AG10803 (cell line): ENCODE measurements around the gene WNT9B.
A peak's percentile ranks its signal among the peaks of the same experiment; 100 is the strongest.

Source experiments
- DNase-seq: peaks from one replicate; pipeline ENCODE4 v3.0.0; 2010; ENCODE audit warnings: low read depth
- H3K4me3 ChIP-seq: 2 replicates; pipeline ENCODE4 v1.5.1; 2011; ENCODE audit warnings: mild to moderate bottlenecking, low read length, control low read depth
- TF ChIP-seq, protein P1 (sequence below): conservative IDR thresholded peaks from 2 replicates; pipeline ENCODE4 v1.5.1; 2011; ENCODE audit warnings: mild to moderate bottlenecking, low read length, control low read depth, inconsistent platforms

Gene WNT9B

DNA sequence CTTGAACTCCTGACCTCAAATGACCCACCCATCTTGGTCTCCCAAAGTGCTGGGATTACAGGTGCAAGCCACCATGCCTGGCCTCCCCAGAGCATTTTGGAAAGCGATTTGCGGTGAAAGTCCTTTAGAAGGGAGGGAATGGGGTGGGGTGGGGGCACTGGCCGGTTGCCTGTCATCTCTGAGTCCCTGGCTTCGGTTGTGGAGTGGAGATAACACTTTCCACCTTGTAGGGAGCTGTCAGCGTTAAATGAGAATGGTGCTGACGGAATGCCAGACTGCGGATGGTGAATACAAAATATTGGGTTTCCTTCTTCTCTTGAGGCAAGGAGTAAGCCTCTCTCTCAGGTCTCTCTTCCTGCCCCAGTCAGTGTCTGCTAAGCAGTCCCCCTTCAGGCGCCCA is 27.7 kb upstream of the WNT9B start:
- TF ChIP-seq, protein P1, sequence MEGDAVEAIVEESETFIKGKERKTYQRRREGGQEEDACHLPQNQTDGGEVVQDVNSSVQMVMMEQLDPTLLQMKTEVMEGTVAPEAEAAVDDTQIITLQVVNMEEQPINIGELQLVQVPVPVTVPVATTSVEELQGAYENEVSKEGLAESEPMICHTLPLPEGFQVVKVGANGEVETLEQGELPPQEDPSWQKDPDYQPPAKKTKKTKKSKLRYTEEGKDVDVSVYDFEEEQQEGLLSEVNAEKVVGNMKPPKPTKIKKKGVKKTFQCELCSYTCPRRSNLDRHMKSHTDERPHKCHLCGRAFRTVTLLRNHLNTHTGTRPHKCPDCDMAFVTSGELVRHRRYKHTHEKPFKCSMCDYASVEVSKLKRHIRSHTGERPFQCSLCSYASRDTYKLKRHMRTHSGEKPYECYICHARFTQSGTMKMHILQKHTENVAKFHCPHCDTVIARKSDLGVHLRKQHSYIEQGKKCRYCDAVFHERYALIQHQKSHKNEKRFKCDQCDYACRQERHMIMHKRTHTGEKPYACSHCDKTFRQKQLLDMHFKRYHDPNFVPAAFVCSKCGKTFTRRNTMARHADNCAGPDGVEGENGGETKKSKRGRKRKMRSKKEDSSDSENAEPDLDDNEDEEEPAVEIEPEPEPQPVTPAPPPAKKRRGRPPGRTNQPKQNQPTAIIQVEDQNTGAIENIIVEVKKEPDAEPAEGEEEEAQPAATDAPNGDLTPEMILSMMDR, result no peak
- H3K4me3 ChIP-seq, result no peak overlapping the region
- no peak for DNase-seq

DNA sequence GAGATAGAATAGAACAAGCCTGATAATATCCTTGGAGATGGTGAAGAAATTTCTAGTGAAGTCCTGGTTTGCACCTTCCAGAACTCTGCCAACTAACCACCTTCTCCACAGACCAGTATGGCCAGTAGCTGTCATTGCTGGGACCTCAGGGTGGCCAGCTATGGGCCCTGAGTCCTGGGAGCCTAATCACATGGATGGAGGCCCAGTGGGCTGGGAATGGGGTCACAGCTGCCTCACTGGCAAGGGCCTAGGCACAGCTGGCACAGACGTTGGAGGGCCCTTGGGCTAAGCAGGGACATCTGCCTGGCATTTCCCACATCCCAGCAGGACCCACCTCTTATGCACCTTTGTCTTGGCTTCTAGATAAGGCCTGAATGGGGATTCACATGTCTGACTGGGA is 25.3 kb upstream of the WNT9B start:
- H3K4me3 ChIP-seq, result no peak overlapping the region
- no peak for DNase-seq
- TF ChIP-seq, protein P1, result no peak

DNA sequence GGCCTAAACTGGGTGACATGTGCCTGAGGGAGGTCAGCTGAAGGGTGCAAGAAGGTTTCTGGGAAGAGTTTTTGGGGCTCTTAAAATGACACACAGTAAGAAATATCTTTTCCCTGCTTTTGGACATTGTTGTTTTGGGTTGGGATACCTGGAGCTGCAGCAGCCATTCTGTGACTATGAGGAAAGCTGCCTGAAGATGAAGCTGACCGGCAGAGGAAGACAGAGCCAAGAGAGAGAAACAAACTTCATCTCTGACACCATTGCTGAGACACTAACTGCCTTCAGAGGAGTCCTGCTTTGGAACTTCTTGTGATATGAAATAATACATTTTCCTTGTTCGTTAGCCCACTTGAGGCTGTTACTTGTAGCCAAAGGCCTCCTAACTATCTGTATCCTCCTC is 24.1 kb upstream of the WNT9B start:
- TF ChIP-seq, protein P1, result no peak
- DNase-seq, result no peak
- no peak overlapping the region for H3K4me3 ChIP-seq

DNA sequence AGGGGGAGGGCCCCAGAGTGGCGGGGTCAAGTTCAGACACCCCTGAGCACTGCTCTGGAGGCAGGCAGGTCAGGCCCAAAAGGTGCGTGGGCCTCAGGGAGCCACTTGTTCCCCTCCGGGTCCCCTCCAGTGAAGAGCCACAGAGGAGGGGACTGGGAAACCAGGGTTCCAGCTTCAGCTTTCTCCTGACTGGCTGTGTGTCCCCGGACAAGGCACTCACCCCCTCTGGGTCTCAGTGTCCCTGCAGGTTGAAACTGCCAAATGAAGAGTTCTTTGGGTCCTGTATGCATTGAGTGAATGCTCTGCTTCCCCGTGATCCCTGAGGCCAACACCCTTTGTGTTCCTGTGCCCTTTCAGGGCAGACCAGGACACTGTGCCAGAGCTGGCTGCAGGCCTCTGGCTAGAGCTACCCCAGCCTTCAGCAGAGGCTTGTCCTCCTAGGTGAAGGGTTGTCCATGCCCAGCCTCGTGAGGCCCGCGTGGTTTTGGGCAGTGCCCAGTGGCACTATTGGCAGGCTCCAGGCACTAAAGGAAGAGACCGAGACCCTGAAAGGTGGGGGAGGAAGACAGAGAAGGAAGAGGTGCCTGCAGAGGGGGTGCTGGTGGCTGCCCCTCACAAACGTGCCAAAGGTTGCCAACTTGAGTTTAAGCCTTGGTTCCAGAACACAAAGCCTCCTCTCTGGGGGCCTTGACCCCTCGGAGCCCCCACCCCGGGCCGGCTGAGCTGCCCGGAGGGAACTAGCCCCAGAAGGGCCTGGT is 19.6 kb upstream of the WNT9B start:
- TF ChIP-seq, protein P1, result no peak
- no peak for DNase-seq
- no peak overlapping the region for H3K4me3 ChIP-seq

DNA sequence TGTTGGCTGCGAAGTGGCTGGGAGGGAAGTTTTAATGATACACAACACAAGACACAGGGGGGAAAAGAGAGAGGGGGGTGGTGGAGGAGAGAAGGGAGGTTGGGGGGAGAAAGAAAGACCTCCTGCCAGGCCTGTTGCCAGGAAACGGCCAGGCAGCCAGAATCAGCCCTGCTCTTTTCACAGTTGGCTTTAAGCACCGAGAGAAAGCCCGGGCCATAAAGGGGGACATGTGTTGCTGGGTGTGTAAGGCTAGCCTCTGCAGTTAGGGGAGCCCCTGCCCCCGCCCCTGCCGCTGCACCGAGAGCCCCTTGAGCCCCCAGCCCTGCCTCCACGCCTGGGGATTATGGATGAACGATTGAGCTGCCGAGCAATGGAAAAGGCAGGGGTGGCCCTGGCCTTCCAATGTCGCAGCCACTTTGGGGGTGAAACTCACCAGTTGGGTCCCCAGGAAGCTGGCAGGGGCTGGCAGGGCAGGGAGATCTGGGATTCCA is 19.0 kb upstream of the WNT9B start:
- H3K4me3 ChIP-seq, result no peak overlapping the region
- DNase-seq, result no peak
- TF ChIP-seq, protein P1, result no peak

DNA sequence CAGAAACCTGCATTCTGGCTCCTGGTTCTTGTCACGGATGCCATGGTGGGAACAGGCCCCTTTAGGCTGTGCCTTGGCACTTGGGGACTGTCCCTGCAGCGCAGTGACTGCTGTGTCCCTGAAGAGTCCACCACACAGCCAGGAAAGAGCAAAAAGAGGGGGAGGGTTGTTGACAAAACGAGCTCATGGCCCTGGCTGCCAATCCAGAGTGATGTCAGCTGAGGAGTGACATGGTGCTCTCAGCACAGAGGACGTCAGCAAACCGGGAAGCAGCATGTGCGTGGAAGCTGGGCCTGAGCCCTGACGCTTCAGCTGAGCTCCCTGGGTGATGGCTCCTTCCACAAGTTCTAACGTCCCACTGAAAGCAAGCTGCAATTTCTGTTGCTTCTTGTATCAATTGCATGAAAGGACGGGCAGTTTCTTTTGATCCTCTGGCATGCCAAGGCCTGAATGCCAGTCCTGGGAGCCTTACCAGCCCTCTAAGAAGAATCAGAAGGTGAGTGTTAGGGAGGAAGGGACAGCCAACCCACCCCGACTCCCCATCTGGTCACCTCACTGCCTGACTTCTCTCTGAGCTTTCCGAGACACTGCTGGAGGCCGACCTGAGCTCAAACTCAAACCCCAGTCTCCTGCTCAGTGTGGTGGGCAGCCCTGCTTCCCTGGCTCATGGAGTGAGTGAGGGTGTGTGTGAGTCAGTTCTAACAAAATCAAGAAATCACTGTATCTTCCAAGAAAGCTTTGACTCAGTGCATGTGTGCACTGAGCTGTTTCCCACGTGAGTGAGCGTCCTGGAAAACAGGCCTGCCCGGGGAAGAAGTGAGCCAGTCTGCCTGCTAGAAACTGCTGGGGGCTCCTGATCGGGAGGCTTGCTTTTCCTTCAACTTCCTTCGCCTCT is 18.2 kb upstream of the WNT9B start:
- H3K4me3 ChIP-seq, result no peak overlapping the region
- DNase-seq, result peak; percentile 71
- TF ChIP-seq, protein P1, result no peak
